B cell (primary cell): ENCODE measurements around the gene SLC10A2. TPM values are rescaled to one million over a fixed set of nuclear protein-coding genes. Genes with fewer than 3 reads are reported as not detected.

Experiments used
- ATAC-seq: fragments of 200-7000 bp; cut with Tn5 transposase; one replicate; pipeline ENCODE4 v1.10.0; 2021; ENCODE audit warnings: low read depth, mild to moderate bottlenecking, moderate number of reproducible peaks, moderate library complexity
- CTCF ChIA-PET: fragments of 350-600 bp; sonication (Branson Sonifier 250); formaldehyde crosslinking; loops from one replicate; lab custom pipeline; 2021; ENCODE audit warnings: antibody characterized with exemption, inconsistent platforms; lab: Charles Lee
- POLR2A ChIA-PET: fragments of 350-600 bp; sonication (Branson Sonifier 250); formaldehyde crosslinking; loops from one replicate; lab custom pipeline; 2021; ENCODE audit warnings: antibody characterized with exemption; lab: Charles Lee
- DNase-seq: peaks from one replicate; pipeline ENCODE4 v3.0.0; 2013
- H2AFZ ChIP-seq: 2 replicates; pipeline ENCODE4 v1.6.1; 2012; ENCODE audit warnings: mild to moderate bottlenecking, low read depth, low read length; ENCODE audit not compliant: insufficient read depth, poor library complexity, severe bottlenecking
- H3K27ac ChIP-seq, 2 donors: 1 replicate in 1 of 2; 2 replicates in 1 of 2; pipeline ENCODE4 v1.5.1; 2012 to 2013; ENCODE audit warnings: low read length in 2 of 2, mild to moderate bottlenecking in 2 of 2, moderate library complexity in 1 of 2
- H3K27me3 ChIP-seq, 4 experiments: fragments of 200-600 bp in 1 of 4; sonication (generic) in 1 of 4; replicated peaks in 1 of 4; 1 replicate in 2 of 4; 2 replicates in 2 of 4; pipeline versions ENCODE4 v1.6.1 to v1.7.0; 2013 to 2016; ENCODE audit warnings: low read length in 3 of 4, mild to moderate bottlenecking in 2 of 4, mixed read lengths in 1 of 4, moderate library complexity in 1 of 4; ENCODE audit not compliant: insufficient read depth in 4 of 4, control insufficient read depth in 3 of 4; ENCODE audit errors: control extremely low read depth in 1 of 4
- H3K36me3 ChIP-seq, 2 experiments: replicated peaks in 1 of 2; 1 replicate in 1 of 2; 2 replicates in 1 of 2; pipeline versions ENCODE4 v1.6.1 to v1.7.1; 2013; ENCODE audit warnings: low read length in 1 of 2; ENCODE audit not compliant: insufficient read depth in 2 of 2, control insufficient read depth in 1 of 2; ENCODE audit errors: control extremely low read depth in 1 of 2, extremely low read depth in 1 of 2
- H3K4me1 ChIP-seq, 2 donors: fragments of 200-600 bp in 1 of 2; sonication (generic) in 1 of 2; 1 replicate in 1 of 2; 2 replicates in 1 of 2; pipeline versions ENCODE4 v1.5.1 to v1.6.1; 2013 to 2017; ENCODE audit warnings: low read length in 2 of 2; ENCODE audit not compliant: control insufficient read depth in 2 of 2, insufficient read depth in 2 of 2
- H3K4me2 ChIP-seq: replicated peaks from 2 replicates; pipeline ENCODE3; 2012; ENCODE audit warnings: mild to moderate bottlenecking, low read depth, low read length; ENCODE audit not compliant: poor library complexity, severe bottlenecking
- H3K4me3 ChIP-seq, 5 experiments: fragments of 200-600 bp in 1 of 5; sonication (generic) in 1 of 5; 1 replicate in 3 of 5; 2 replicates in 2 of 5; pipeline versions ENCODE4 v1.5.1 to v1.7.0; 2011 to 2016; ENCODE audit warnings: low read length in 4 of 5, mild to moderate bottlenecking in 4 of 5, low read depth in 2 of 5, control low read depth in 1 of 5, moderate library complexity in 1 of 5; ENCODE audit not compliant: insufficient read depth in 1 of 5; ENCODE audit errors: control extremely low read depth in 1 of 5, extremely low read depth in 1 of 5
- H3K79me2 ChIP-seq: fragments of 200-600 bp; sonication (generic); one replicate; pipeline ENCODE4 v1.6.0; 2016; ENCODE audit warnings: low read length; ENCODE audit not compliant: control insufficient read depth, insufficient read depth
- H3K9ac ChIP-seq: fragments of 200-600 bp; sonication (generic); 2 replicates; pipeline ENCODE4 v1.6.1; 2017; ENCODE audit warnings: mild to moderate bottlenecking, low read length, moderate library complexity
- H3K9me3 ChIP-seq, 3 donors: one replicate each; pipeline versions ENCODE4 v1.6.1 to v1.7.1; 2013; ENCODE audit warnings: low read length in 2 of 3; ENCODE audit not compliant: control insufficient read depth in 2 of 3, insufficient read depth in 1 of 3; ENCODE audit errors: control extremely low read depth in 1 of 3
- H4K20me1 ChIP-seq: 2 replicates; pipeline ENCODE4 v1.6.0; 2012; ENCODE audit warnings: mild to moderate bottlenecking, low read length; ENCODE audit not compliant: insufficient read depth, control insufficient read depth, poor library complexity, severe bottlenecking
- H3K27ac Mint-ChIP-seq: one replicate; pipeline ENCODE4 v1.8.0; 2021; ENCODE audit warnings: mixed read lengths
- H3K27me3 Mint-ChIP-seq: one replicate; pipeline ENCODE4 v1.8.0; 2021; ENCODE audit warnings: mixed read lengths
- H3K4me1 Mint-ChIP-seq: one replicate; pipeline ENCODE4 v1.8.0; 2021; ENCODE audit warnings: mixed read lengths
- H3K4me3 Mint-ChIP-seq: one replicate; pipeline ENCODE4 v1.8.0; 2021; ENCODE audit warnings: mixed read lengths
- H3K9me3 Mint-ChIP-seq: one replicate; pipeline ENCODE4 v1.8.0; 2022; ENCODE audit warnings: mixed read lengths; ENCODE audit not compliant: insufficient read depth
- EZH2 ChIP-seq: IDR thresholded peaks from 2 replicates; pipeline ENCODE4 v1.6.1; 2012; ENCODE audit warnings: borderline replicate concordance, low read depth, mild to moderate bottlenecking, moderate library complexity, low read length; ENCODE audit not compliant: insufficient read depth, poor library complexity, severe bottlenecking
- WGBS: methylation state at CpG from one replicate; pipeline ENCODE4 v1.1.5; 2013; ENCODE audit warnings: missing lambda C conversion rate; ENCODE audit not compliant: insufficient coverage; 5-methylcytosine and 5-hydroxymethylcytosine counted together
- intact Hi-C: fragments of 100-400 bp; cut with micrococcal nuclease; formaldehyde crosslinking; loops from one replicate; pipeline ENCODE4 v1.10.0; 2022
- polyA plus RNA-seq: library from polyadenylated mRNA; depleted of rRNA; stranded (reverse); fragments of >200 nt; gene quantifications from 2 replicates; pipeline ENCODE4 v1.2.3, GENCODE V29; 2012
- total RNA-seq, 2 donors: library from RNA; stranded (reverse); fragments of 120-200 nt in 1 of 2; gene quantifications; 1 replicate in 1 of 2; 2 replicates in 1 of 2; pipeline versions ENCODE4 v1.2.3 to v1.2.4, GENCODE V29; 2013 to 2022
- TF ChIP-seq, protein P1 (sequence below): fragments of 200-600 bp; IDR thresholded peaks from one replicate; pipeline ENCODE4 v1.8.0; 2022; ENCODE audit warnings: antibody characterized with exemption, mild to moderate bottlenecking

SLC10A2 gene
- total and polyA plus RNA-seq, 2 donors (not counting 1 experiment from before 2014, with no cell fraction given), result not detected

DNA sequence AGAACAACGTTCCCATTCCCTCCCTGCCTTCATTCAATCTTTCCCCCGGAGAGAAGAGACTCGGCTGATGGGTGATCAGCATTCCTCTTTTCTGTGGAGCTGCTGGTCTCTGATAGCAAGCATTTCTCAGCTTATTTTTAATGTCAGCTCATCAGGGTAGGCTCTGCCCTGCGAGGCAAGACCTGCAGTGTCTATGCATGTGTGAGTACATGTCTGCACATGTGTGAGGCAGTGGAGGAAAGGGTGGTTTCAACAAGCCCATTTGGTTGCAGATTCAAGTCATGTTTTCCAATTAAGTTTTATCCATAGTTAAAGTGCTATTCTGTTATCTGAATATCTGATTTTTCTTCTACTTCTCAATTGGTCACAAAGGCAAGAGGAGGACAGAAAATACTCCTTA, 19.5 kb downstream of the SLC10A2 start:
- no peak overlapping the region for H3K4me3 ChIP-seq
- no peak overlapping the region for H3K4me3 Mint-ChIP-seq
- no peak overlapping the region for H3K9ac ChIP-seq
- 100% methylated on average over 1 of the region's 4 CpGs for WGBS
- H3K9me3 Mint-ChIP-seq, result no peaks in the 10 kb centered on the region
- no peak for TF ChIP-seq EZH2
- TF ChIP-seq, protein P1, sequence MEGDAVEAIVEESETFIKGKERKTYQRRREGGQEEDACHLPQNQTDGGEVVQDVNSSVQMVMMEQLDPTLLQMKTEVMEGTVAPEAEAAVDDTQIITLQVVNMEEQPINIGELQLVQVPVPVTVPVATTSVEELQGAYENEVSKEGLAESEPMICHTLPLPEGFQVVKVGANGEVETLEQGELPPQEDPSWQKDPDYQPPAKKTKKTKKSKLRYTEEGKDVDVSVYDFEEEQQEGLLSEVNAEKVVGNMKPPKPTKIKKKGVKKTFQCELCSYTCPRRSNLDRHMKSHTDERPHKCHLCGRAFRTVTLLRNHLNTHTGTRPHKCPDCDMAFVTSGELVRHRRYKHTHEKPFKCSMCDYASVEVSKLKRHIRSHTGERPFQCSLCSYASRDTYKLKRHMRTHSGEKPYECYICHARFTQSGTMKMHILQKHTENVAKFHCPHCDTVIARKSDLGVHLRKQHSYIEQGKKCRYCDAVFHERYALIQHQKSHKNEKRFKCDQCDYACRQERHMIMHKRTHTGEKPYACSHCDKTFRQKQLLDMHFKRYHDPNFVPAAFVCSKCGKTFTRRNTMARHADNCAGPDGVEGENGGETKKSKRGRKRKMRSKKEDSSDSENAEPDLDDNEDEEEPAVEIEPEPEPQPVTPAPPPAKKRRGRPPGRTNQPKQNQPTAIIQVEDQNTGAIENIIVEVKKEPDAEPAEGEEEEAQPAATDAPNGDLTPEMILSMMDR, result no peak
- no peaks in the 10 kb centered on the region for H3K79me2 ChIP-seq
- ATAC-seq, result no peak
- H3K27ac ChIP-seq, result no peak overlapping the region
- H3K4me1 ChIP-seq, result no peaks in the 10 kb centered on the region
- no peaks in the 10 kb centered on the region for H3K36me3 ChIP-seq
- no peak overlapping the region for H3K4me2 ChIP-seq
- H2AFZ ChIP-seq, result no peak overlapping the region
- H4K20me1 ChIP-seq, result no peaks in the 10 kb centered on the region
- ChIA-PET POLR2A (no interaction called here), CTCF (no interaction called here)
- H3K27ac Mint-ChIP-seq, result no peak overlapping the region
- DNase-seq, result no peak
- H3K27me3 Mint-ChIP-seq, result no peaks in the 10 kb centered on the region
- peaks cover 0 to 5% (median 0%) of the 10 kb centered on the region in 3 donors for H3K9me3 ChIP-seq
- intact Hi-C loops, result no loop called here
- H3K27me3 ChIP-seq, result no peaks in the 10 kb centered on the region
- no peaks in the 10 kb centered on the region for H3K4me1 Mint-ChIP-seq

DNA sequence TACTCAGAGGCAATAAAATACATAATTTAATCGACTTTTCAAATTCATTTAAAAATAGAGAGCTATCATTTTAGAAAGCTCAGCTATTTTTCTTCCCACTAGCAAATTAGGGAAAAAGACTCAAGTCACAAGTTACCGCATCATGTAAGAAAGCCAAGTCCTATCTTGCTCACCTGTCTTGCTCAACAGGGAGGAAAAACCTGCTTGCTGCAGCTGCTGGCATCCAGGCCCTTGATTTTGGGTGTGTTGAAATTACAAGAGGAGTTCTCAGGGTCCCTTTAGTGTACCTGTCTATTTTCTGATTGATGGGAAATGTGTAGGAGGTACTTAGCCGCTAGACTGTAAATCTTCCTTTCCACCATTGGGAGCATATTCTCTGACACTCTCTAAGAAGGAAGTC, 22.2 kb downstream of the SLC10A2 start:
- intact Hi-C loops, result no loop called here

More for the DNA sequence above, 22.2 kb downstream of the SLC10A2 start:
- Histone ChIP-seq H3K4me2 (no peak overlapping the region), H3K27ac (no peak overlapping the region), H2AFZ (no peak overlapping the region), H3K79me2 (no peaks in the 10 kb centered on the region), H3K36me3 (no peaks in the 10 kb centered on the region), H4K20me1 (no peaks in the 10 kb centered on the region), H3K9ac (no peak overlapping the region), H3K4me1 (no peaks in the 10 kb centered on the region), H3K9me3 (peaks cover 0 to 4% (median 0%) of the 10 kb centered on the region in 3 donors), H3K4me3 (no peak overlapping the region), H3K27me3 (no peaks in the 10 kb centered on the region)
- ATAC-seq (no peak), DNase-seq (no peak)
- Mint-ChIP-seq H3K4me1 (no peaks in the 10 kb centered on the region), H3K4me3 (no peak overlapping the region), H3K27me3 (no peaks in the 10 kb centered on the region), H3K27ac (no peak overlapping the region), H3K9me3 (no peaks in the 10 kb centered on the region)
- POLR2A ChIA-PET, result no interaction called here
- CTCF ChIA-PET, result no interaction called here
- WGBS, result no CpG with 5 or more reads among the region's 3 CpGs
- no peak for TF ChIP-seq EZH2
- TF ChIP-seq, protein P1, result no peak
